Neural crest cell (in vitro differentiated cells): ENCODE data around the gene CEP97. TPM values are rescaled to one million over a fixed set of nuclear protein-coding genes. Genes with fewer than 3 reads are reported as not detected.
"Not testable (repeated sequence)": the region's sequence is repeated elsewhere in the genome, so short reads cannot be mapped to it uniquely, and the experiment has no call there.

Experiments
- DNase-seq: peaks from one replicate; pipeline ENCODE4 v3.0.0; 2021; ENCODE audit warnings: low read depth, mixed read lengths, low spot score
- H3K27ac Mint-ChIP-seq: one replicate; pipeline ENCODE4 v1.8.0; 2021; ENCODE audit warnings: mild to moderate bottlenecking, mixed read lengths; ENCODE audit not compliant: unreplicated experiment
- H3K27me3 Mint-ChIP-seq: 2 replicates; pipeline ENCODE4 v1.8.0; 2021; ENCODE audit warnings: low read depth, mild to moderate bottlenecking, mixed read lengths
- H3K36me3 Mint-ChIP-seq: 2 replicates; pipeline ENCODE4 v1.8.0; 2021; ENCODE audit warnings: low read depth, mild to moderate bottlenecking, mixed read lengths
- H3K4me1 Mint-ChIP-seq: 2 replicates; pipeline ENCODE4 v1.8.0; 2021; ENCODE audit warnings: mixed read lengths
- H3K4me3 Mint-ChIP-seq: one replicate; pipeline ENCODE4 v1.8.0; 2021; ENCODE audit warnings: mild to moderate bottlenecking, mixed read lengths
- H3K9me3 Mint-ChIP-seq: 2 replicates; pipeline ENCODE4 v1.8.0; 2021; ENCODE audit warnings: mixed read lengths
- CTCF ChIP-seq: fragments of 200-600 bp; sonication (generic); conservative IDR thresholded peaks from 2 replicates; pipeline ENCODE4 v1.5.0; 2021; ENCODE audit warnings: antibody characterized with exemption, mild to moderate bottlenecking
- total RNA-seq: library from RNA; stranded (reverse); gene quantifications from 2 replicates; pipeline ENCODE4 v1.2.1, GENCODE V29; 2021

The CEP97 gene
- total RNA-seq, 1 donor from 2014 or later: 25.1 TPM

DNA sequence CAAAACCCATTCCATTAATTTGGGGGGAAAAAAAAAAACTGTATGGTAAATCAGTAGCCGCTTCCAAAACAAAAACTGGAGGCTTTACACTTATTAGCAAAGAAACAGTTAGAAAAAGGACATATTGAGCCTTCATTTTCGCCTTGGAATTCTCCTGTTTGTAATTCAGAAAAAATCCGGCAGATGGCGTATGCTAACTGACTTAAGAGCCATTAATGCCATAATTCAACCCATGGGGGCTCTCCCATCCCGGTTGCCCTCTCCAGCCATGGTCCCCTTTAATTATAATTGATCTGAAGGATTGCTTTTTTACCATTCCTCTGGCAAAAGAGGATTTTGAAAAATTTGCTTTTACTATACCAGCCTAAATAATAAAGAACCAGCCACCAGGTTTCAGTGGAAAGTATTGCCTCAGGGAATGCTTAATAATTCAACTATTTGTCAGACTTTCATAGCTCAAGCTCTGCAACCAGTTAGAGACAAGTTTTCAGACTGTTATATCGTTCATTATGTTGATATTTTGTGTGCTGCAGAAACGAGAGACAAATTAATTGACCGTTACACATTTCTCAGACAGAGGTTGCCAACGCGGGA lies 28.5 kb upstream of the CEP97 start:
- Mint-ChIP-seq H3K4me1 (peaks cover 4% of the 10 kb centered on the region), H3K9me3 (no peaks in the 10 kb centered on the region), H3K4me3 (no peak overlapping the region), H3K27ac (no peak overlapping the region), H3K36me3 (no peaks in the 10 kb centered on the region), H3K27me3 (no peaks in the 10 kb centered on the region)
- DNase-seq: peak; percentile 52
- peak; percentile 82 for TF ChIP-seq CTCF

- H3K4me3 Mint-ChIP-seq: no peak overlapping the region
These were observed 22.4 kb upstream of the CEP97 start for GRCh38 chr3:101701696-101702634.

DNA sequence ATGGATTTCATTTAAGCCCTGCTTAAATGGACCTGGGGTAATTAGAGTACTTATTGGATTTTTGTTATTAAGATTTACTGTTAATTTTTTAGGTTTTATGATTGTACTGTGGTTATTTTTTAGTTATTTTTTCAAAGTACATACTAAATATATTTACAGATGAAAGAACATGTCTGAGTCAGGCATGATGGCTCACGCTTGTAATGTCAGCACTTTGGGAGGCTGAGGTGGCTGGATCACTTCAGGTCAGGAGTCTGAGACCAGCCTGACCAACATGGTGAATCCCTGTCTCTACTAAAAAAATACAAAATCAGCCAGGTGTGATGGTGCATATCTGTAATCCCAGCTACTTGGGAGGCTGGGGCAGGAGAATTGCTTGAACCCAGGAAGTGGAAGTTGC lies 21.7 kb upstream of the CEP97 start:
- no peaks in the 10 kb centered on the region for H3K4me1 Mint-ChIP-seq
- DNase-seq: no peak
- H3K27me3 Mint-ChIP-seq: peaks cover 3% of the 10 kb centered on the region
- H3K36me3 Mint-ChIP-seq: no peaks in the 10 kb centered on the region
- no peak overlapping the region for H3K27ac Mint-ChIP-seq
- H3K4me3 Mint-ChIP-seq: no peak overlapping the region
- no peaks in the 10 kb centered on the region for H3K9me3 Mint-ChIP-seq
- no peak for TF ChIP-seq CTCF

More at GRCh38 chr3:101701696-101702634, 22.4 kb upstream of the CEP97 start:
- H3K4me1 Mint-ChIP-seq: no peaks in the 10 kb centered on the region
- H3K27me3 Mint-ChIP-seq: peaks cover 3% of the 10 kb centered on the region
- no peak overlapping the region for H3K27ac Mint-ChIP-seq
- no peak for DNase-seq
- no peaks in the 10 kb centered on the region for H3K36me3 Mint-ChIP-seq
- H3K9me3 Mint-ChIP-seq: no peaks in the 10 kb centered on the region
- TF ChIP-seq CTCF: no peak

- H3K4me3 Mint-ChIP-seq: no peak overlapping the region
- TF ChIP-seq CTCF: no peak
- no peak for DNase-seq
- H3K36me3 Mint-ChIP-seq: no peaks in the 10 kb centered on the region
- no peaks in the 10 kb centered on the region for H3K4me1 Mint-ChIP-seq
- H3K27me3 Mint-ChIP-seq: peaks cover 3% of the 10 kb centered on the region
- no peak overlapping the region for H3K27ac Mint-ChIP-seq
- H3K9me3 Mint-ChIP-seq: no peaks in the 10 kb centered on the region
These were observed 21.2 kb upstream of the CEP97 start for GRCh38 chr3:101703169-101703568.

GRCh38 chr3:101704639-101705038 lies 19.8 kb upstream of the CEP97 start:
- H3K36me3 Mint-ChIP-seq, H3K4me3 Mint-ChIP-seq, H3K9me3 Mint-ChIP-seq, H3K27me3 Mint-ChIP-seq, DNase-seq, H3K27ac Mint-ChIP-seq, H3K4me1 Mint-ChIP-seq: not testable (repeated sequence)

DNA sequence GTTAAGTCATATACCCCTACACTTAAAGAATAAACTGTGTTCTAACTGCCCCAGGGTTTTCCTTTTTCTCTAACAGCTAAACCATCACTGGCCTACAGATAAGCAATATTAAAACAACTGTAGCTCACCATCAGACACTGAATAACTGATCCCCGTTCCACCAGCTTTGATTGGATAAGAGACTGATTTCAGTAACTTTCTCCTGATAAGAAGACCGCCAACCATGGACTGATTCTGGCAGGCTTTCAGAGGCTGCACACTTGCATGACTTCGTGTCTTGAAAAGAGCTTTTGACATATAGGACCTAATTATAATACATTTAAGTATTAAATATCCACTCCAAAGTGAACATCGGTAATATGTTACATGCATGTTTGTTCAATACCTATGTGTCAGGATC lies 15.3 kb upstream of the CEP97 start:
- Mint-ChIP-seq H3K27ac (no peak overlapping the region), H3K9me3 (no peaks in the 10 kb centered on the region), H3K36me3 (no peaks in the 10 kb centered on the region), H3K4me3 (no peak overlapping the region), H3K4me1 (no peaks in the 10 kb centered on the region), H3K27me3 (peaks cover 9% of the 10 kb centered on the region)
- no peak for TF ChIP-seq CTCF
- no peak for DNase-seq
